ENCODE results near the gene PITPNM2. TPM values are rescaled to one million over a fixed set of nuclear protein-coding genes. Genes with fewer than 3 reads are reported as not detected.
A peak's percentile ranks its signal among the peaks of the same experiment; 100 is the strongest.

PITPNM2 gene
- total and polyA plus RNA-seq, 9 of the 15 experiments (the other 6 are each of a cell fraction or from before 2014, with no cell fraction given): 0.03 to 10.8 (median 2.9) TPM

GRCh38 chr12:123126294-123127181 is 24.4 kb downstream of the PITPNM2 start (continued):
- TF ChIP-seq NR1H2 (CRISPR knock-in tag; IDR thresholded peaks at IDR 0.05) (no peak), DNMT1 (IDR thresholded peaks at IDR 0.05) (no peak), ARHGAP35 (IDR thresholded peaks at IDR 0.05; ENCODE audit: partially characterized antibody) (peak; percentile 18), FOXA1 (IDR thresholded peaks at IDR 0.05; ENCODE audit: borderline replicate concordance) (no peak), SRSF7 (optimal IDR thresholded peaks at IDR 0.05; ENCODE audit: low read depth, low read length) (no peak), KLF6 (CRISPR knock-in tag; IDR thresholded peaks at IDR 0.05; ENCODE audit: borderline replicate concordance) (no peak), CHD4 (IDR thresholded peaks at IDR 0.05; ENCODE audit: insufficient read depth, insufficient replicate concordance, low read depth, low read length, poor library complexity, severe bottlenecking) (no peak), NEUROD1 (IDR thresholded peaks at IDR 0.05; ENCODE audit: borderline replicate concordance, low read depth, low read length, partially characterized antibody) (peak; percentile 50), BCL6 (CRISPR knock-in tag; IDR thresholded peaks at IDR 0.05) (0 out of 2 replicates have a peak, but pooled peaks have one; percentile 8), SNIP1 (IDR thresholded peaks at IDR 0.05; ENCODE audit: low read depth) (no peak), SOX6 (IDR thresholded peaks at IDR 0.05) (peak; percentile 78), SRSF9 (IDR thresholded peaks at IDR 0.05; ENCODE audit: borderline replicate concordance, low read depth, low read length) (no peak), RREB1 (CRISPR knock-in tag; IDR thresholded peaks at IDR 0.05) (no peak; the same call in 1 of the 2 replicates), PYGO2 (tag; IDR thresholded peaks at IDR 0.05) (no peak), HDAC2 (IDR thresholded peaks at IDR 0.05) (peak; percentile 90; the same call in 1 of the 2 replicates), SRF (CRISPR knock-in tag; IDR thresholded peaks at IDR 0.05) (no peak), SMAD2 (IDR thresholded peaks at IDR 0.05; ENCODE audit: low read depth, low read length) (no peak), KLF16 (IDR thresholded peaks at IDR 0.05) (no peak), ASH1L (IDR thresholded peaks at IDR 0.05; ENCODE audit: borderline replicate concordance, low read depth, partially characterized antibody) (no peak)
- TF ChIP-seq, protein P1, sequence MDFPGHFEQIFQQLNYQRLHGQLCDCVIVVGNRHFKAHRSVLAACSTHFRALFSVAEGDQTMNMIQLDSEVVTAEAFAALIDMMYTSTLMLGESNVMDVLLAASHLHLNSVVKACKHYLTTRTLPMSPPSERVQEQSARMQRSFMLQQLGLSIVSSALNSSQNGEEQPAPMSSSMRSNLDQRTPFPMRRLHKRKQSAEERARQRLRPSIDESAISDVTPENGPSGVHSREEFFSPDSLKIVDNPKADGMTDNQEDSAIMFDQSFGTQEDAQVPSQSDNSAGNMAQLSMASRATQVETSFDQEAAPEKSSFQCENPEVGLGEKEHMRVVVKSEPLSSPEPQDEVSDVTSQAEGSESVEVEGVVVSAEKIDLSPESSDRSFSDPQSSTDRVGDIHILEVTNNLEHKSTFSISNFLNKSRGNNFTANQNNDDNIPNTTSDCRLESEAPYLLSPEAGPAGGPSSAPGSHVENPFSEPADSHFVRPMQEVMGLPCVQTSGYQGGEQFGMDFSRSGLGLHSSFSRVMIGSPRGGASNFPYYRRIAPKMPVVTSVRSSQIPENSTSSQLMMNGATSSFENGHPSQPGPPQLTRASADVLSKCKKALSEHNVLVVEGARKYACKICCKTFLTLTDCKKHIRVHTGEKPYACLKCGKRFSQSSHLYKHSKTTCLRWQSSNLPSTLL (IDR thresholded peaks at IDR 0.05): no peak

All from K562 (cell line).